ENCODE measurements around the gene OR2F2. TPM values are rescaled to one million over a fixed set of nuclear protein-coding genes. Genes with fewer than 3 reads are reported as not detected.

Gene OR2F2
- total RNA-seq, 2 donors from 2014 or later = not detected

GRCh38 chr7:143910473-143911248, 24.4 kb upstream of the OR2F2 start:
- DNase-seq (no peak), ATAC-seq (no peak)
- intact Hi-C loops (cut with DNase I, micrococcal nuclease) = no loop called here

- no peak for DNase-seq
- ATAC-seq = no peak
- intact Hi-C loops (cut with DNase I, micrococcal nuclease) = no loop called here
These were observed 21.0 kb upstream of the OR2F2 start for GRCh38 chr7:143913945-143914615.

- intact Hi-C loops (cut with DNase I, micrococcal nuclease) = no loop called here
- no peak for ATAC-seq
- DNase-seq = no peak
These were observed 19.9 kb upstream of the OR2F2 start for GRCh38 chr7:143914938-143915652.

- intact Hi-C loops (cut with DNase I, micrococcal nuclease) = no loop called here
- DNase-seq = no peak
These were observed 10.2 kb upstream of the OR2F2 start for GRCh38 chr7:143924851-143925250.

GRCh38 chr7:143929224-143929920, 5.7 kb upstream of the OR2F2 start:
- intact Hi-C loops (cut with DNase I, micrococcal nuclease) = no loop called here
- no peak for DNase-seq
- no peak for ATAC-seq

More at GRCh38 chr7:143924851-143925250, 10.2 kb upstream of the OR2F2 start:
- ATAC-seq = no peak

GRCh38 chr7:143931739-143932138, 3.3 kb upstream of the OR2F2 start:
- DNase-seq (no peak), ATAC-seq (no peak)
- intact Hi-C loops (cut with DNase I, micrococcal nuclease) = no loop called here

- intact Hi-C loops (cut with DNase I, micrococcal nuclease) = no loop called here
- no peak for ATAC-seq
These were observed 1.3 kb downstream of the OR2F2 start for GRCh38 chr7:143936087-143937009.

GRCh38 chr7:143938379-143939243, 3.6 kb downstream of the OR2F2 start:
- intact Hi-C loops (cut with DNase I, micrococcal nuclease) = no loop called here
- ATAC-seq = no peak
- DNase-seq = no peak

More at GRCh38 chr7:143936087-143937009, 1.3 kb downstream of the OR2F2 start:
- DNase-seq = no peak

- intact Hi-C loops (cut with DNase I, micrococcal nuclease) = no loop called here
- no peak for DNase-seq
- no peak for ATAC-seq
These were observed 10.4 kb downstream of the OR2F2 start for GRCh38 chr7:143945423-143945822.

- intact Hi-C loops (cut with DNase I, micrococcal nuclease) = no loop called here
- DNase-seq = no peak
- no peak for ATAC-seq
These were observed 12.1 kb downstream of the OR2F2 start for GRCh38 chr7:143947111-143947510.

- intact Hi-C loops (cut with DNase I, micrococcal nuclease) = no loop called here
- ATAC-seq (no peak), DNase-seq (no peak)
These were observed 13.7 kb downstream of the OR2F2 start for GRCh38 chr7:143948733-143949132.

- ATAC-seq = no peak
- no peak for DNase-seq
- intact Hi-C loops (cut with DNase I, micrococcal nuclease) = no loop called here
These were observed 18.4 kb downstream of the OR2F2 start for GRCh38 chr7:143953421-143953820.

GRCh38 chr7:143954135-143954534, 19.1 kb downstream of the OR2F2 start:
- intact Hi-C loops (cut with DNase I, micrococcal nuclease) = no loop called here
- DNase-seq (no peak), ATAC-seq (no peak)

GRCh38 chr7:143954544-143954943, 19.5 kb downstream of the OR2F2 start, which contains the start of gene OR2F1:
OR2F1 (plus strand) TSS chr7:143954844; CDS start chr7:143959971, 5,127 bp downstream.
- intact Hi-C loops (cut with DNase I, micrococcal nuclease) = no loop called here
- DNase-seq (no peak), ATAC-seq (no peak)

- no peak for DNase-seq
- no peak for ATAC-seq
- intact Hi-C loops (cut with DNase I, micrococcal nuclease) = no loop called here
These were observed 23.7 kb downstream of the OR2F2 start for GRCh38 chr7:143958781-143959180.

- DNase-seq (no peak), ATAC-seq (peak; percentile 86)
- intact Hi-C loops (cut with DNase I, micrococcal nuclease) = no loop called here
These were observed 26.0 kb downstream of the OR2F2 start for GRCh38 chr7:143960813-143961610.
